Activated CD4-positive, CD25-positive, alpha-beta regulatory T cell treated with anti-CD3 and anti-CD28 coated beads, Interleukin-2, amount 50 U/mL, for 16 hours (primary cell): ENCODE data around the gene IQCB1.
A peak's percentile ranks its signal among the peaks of the same experiment; 100 is the strongest.
"Not testable (repeated sequence)": the region's sequence is repeated elsewhere in the genome, so short reads cannot be mapped to it uniquely, and the experiment has no call there.

Source experiments
- DNase-seq: peaks from one replicate; pipeline ENCODE4 v3.0.0-alpha.2; 2020; ENCODE audit warnings: low read depth, low spot score

Gene IQCB1

GRCh38 chr3:121809249-121809648 is 25.6 kb downstream of the IQCB1 start:
- no peak for DNase-seq

DNA sequence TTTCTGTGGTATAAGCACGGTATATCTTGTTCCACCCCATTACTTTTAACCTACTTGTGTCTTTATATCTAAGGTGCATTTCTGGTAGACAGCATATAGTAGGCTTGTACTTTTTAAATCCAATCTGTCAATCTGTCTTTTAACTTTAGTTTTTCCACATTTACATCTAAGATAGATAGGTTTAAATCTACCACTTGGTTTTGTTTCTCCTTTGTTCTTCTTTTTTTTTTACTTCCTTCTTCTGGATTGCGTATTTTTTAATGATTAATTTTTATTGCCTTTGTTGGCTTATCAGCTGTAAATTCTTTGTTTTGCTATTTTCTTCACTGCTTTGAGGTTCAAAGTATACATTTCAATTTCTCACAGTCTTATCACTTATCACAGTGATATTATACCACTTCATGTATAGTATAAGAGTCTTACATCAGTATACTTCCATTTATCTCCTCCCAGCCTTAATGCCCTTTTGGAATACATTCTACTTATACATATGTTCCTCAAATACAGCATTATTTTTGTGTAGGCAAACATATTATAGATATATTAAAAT is 31.0 kb downstream of the IQCB1 start:
- no peak for DNase-seq

DNA sequence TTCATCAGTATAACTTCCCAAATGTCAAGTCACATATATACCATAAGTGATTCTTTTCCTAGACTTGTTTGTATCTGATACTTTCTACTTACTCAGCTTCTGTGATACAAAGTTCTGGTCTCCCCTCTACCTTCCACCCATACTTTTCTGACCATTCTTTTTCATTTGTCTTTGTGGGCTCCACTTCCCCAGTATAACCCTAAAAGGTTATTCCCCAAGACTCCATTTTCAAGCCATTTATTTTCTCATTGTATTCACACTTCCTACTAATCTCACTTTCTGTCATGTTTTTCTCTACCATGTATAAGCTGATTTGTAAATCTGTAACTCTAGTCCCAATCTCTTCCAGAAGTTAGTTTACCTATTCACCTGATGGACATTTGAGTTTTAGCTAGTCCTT is 34.0 kb downstream of the IQCB1 start:
- DNase-seq = no peak

DNA sequence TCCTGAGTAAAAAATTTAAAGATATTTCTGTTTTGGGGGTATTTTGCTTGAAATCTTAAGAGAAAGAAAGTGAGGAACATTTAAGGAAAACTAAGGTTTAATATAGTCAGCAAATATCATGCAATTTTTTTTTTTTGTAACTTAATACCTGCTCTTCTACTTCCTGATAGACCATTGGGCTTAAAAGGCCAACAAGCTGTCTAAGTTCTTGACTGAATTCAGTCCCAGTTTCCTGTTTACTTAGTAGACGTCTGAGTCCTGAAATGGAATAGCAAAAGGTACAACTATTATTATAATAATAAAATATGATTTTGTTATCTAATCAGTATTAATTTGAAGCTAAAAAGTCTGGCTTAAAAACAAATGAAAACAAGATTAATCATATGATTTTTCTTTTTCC is 37.9 kb downstream of the IQCB1 start:
- DNase-seq = no peak

- DNase-seq = no peak
These were observed 40.4 kb downstream of the IQCB1 start for GRCh38 chr3:121794264-121794983.

DNA sequence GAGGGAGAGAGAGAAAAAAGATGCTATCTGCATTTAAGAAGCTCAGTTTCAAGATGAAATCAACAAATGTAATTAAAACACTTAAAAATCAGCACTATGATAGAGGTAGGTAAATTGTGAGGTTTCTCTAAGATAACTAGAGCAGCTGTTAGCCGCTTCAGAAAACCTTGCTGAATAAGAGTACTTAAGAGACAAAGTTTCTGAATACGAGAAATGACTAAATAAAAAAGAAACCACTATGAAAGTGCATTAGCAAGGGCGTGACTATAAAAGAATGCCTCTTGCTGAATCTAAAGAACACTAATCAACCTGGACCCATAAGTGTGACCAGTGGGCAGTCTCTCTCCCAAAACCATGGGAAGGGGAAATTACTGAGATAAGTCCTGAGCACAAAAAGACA is 41.8 kb downstream of the IQCB1 start:
- DNase-seq = no peak

- no peak for DNase-seq
These were observed 48.4 kb downstream of the IQCB1 start for GRCh38 chr3:121786485-121786884.

DNA sequence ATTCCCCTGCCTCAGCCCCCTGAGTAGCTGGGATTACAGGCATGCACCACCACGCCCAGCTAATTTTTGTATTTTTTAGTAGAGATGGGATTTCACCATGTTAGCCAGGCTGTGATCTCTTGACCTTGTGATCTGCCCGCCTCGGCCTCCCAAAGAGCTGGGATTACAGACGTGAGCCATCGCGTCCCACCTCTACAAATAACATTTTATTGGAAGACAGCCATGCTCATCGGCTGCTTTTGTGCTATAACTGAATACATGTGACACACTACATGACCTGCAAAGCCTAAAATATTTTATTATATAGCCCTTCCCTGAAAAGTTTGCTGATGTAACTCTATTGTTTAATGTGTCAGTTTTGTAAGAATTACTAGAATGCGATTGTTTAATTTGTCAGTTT is 52.1 kb downstream of the IQCB1 start:
- DNase-seq = not testable (repeated sequence)

DNA sequence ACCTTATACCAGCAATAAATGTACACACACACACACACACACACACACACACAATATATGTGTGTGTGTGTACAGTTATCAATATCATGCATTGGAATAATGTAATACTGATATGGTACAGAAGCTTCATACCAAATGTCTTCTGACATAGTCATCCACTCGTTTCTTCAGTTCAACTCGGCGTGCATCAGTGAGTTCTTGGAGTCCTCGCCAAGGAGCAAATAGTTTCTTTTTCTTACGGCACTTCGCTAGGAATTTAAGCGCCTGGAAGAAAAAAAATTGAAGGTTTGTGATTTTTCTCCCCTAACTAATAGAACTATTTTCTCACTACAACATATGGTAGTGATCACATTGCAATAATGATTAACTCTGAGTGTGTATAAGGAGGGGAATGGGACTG is 53.2 kb downstream of the IQCB1 start:
- DNase-seq = no peak

DNA sequence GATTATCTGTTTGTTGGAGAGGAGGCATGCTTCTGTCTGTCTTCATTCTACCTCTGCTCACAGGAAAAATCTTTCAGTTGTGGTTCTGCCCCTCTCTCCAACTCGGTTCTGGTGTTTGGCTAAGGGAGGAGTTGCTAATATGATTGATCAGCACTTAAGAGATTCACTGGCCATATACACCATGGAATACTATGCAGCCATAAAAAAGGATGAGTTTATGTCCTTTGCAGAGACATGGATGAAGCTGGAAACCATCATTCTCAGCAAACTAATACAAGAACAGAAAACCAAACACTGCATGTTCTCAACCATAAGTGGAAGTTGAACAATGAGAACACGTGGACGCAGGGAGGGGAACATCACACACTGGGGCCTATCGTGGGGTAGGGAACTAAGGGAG is 59.8 kb downstream of the IQCB1 start:
- not testable (repeated sequence) for DNase-seq

DNA sequence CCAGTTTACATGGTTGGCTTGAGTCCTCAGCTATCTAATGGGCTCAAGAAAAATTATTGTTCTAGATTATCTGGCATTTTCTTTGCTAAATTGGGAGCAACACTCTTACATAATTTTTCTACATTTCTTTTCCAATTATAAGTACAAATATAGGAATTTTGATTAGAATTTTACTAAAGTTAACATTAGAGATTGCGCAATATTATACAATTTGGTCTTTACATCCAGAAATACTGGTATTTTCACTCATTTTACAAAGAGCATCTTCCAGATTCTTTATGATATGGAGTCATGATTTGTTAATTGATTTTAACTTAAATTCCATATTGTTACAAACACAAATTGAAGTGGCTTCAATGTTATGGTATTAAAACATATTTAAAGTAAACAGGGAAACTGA is 65.6 kb downstream of the IQCB1 start:
- no peak for DNase-seq

- DNase-seq = no peak
These were observed 66.4 kb downstream of the IQCB1 start for GRCh38 chr3:121768452-121768851.

- DNase-seq = no peak
These were observed 75.2 kb downstream of the IQCB1 start for GRCh38 chr3:121759541-121760202.

DNA sequence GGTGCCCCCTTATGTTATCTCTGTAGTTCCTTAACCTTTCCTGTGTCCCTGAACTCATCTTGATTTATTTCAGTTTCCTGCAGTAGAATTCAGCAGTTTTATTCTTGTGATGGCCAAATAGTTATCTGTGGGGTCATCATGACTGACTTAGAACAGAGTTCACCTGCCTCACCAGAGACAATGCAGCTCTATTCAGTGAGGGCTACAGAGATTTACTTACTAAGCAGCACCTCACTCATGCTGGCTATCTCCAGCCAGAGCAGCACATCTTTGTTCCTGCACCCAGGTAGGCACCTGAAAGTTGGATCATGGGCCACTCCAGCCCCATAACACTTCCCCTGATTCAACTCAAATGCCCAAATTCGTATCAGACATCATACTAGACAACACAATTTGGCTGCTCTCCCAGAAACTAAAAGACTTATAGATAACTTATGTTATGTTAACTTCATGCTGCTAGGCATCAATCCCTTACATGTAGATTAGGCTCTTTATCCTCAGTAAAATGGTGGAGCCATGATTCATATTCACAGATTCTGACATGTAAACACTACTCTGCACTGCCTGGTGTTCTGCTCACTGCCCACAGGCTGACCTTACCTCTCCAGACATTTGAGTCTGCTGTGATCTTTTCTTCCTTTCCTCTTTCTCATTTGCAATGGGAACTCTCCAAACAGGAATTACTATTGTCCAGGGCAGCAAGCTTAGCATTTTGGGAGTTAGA is 76.0 kb downstream of the IQCB1 start:
- no peak for DNase-seq

- no peak for DNase-seq
These were observed 76.9 kb downstream of the IQCB1 start for GRCh38 chr3:121757812-121758545.

DNA sequence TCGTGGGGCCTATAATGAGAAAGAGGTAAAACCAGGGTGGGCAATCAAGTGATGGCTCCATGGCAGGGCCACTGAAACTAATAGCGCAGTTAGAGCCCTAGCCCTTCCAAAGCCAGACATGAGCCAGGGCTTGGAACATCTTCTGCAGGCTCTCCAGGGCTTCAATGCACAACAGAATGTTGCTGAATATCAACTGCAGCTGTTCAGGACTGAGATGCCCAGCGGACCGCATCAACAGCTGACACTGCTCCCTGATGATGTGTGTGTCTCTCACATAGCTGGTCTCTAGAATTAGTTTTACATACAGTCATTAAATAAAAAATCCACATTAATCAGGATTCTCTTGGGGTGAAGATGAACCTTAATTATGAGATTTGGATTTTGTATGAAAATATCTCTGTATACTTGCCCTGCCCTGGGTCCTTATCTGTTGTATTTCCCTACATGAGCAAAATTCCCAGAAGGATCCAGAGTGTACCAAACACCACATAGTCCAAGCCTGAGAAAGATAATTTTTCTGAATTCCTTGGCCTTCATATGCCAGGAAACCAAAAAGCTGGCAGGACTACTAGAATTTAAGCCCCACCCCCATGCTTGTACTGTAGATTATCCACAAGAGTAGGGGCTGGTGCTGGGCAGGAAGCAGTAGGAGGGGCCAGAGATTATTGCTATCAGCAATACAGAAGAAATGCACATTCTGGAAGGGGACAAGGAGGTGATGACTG is 77.6 kb downstream of the IQCB1 start:
- no peak for DNase-seq

DNA sequence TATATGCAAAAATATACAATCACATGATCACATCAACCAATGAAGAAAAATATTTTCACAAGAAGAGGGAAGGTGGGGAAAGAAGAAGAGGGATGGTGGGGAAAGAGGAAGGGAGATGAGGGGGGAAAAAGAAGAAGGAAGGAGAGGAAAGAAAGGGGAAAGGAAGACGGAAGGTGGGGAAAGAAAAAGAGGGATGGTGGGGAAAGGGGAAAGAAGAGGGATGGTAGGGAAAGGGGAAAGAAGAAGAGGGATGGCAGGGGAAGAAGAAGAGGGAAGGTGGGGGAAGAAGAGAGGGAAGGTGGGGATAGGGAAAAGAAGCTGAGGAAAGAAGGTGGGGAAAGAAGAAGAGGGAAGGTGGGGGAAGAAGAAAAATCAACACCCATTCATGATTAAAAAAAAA is 82.1 kb downstream of the IQCB1 start:
- DNase-seq = no peak

GRCh38 chr3:121752261-121752660 is 82.6 kb downstream of the IQCB1 start:
- no peak for DNase-seq

DNA sequence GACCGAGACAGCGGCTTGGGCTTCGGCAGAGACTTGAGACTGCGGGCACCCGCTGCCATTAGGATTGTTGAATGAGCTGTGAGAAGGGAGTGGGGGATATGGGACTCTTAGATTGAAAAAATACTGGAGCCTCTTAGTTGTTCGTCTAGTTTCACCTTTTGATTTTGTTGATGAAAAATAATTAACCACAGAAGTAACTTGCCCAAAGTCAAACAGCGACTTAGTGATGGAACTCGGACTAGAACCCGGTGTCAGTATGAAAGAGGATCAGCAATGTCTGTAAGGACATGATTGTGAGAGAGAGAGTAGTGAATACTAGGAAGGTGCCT is 84.8 kb downstream of the IQCB1 start:
- DNase-seq = no peak

DNA sequence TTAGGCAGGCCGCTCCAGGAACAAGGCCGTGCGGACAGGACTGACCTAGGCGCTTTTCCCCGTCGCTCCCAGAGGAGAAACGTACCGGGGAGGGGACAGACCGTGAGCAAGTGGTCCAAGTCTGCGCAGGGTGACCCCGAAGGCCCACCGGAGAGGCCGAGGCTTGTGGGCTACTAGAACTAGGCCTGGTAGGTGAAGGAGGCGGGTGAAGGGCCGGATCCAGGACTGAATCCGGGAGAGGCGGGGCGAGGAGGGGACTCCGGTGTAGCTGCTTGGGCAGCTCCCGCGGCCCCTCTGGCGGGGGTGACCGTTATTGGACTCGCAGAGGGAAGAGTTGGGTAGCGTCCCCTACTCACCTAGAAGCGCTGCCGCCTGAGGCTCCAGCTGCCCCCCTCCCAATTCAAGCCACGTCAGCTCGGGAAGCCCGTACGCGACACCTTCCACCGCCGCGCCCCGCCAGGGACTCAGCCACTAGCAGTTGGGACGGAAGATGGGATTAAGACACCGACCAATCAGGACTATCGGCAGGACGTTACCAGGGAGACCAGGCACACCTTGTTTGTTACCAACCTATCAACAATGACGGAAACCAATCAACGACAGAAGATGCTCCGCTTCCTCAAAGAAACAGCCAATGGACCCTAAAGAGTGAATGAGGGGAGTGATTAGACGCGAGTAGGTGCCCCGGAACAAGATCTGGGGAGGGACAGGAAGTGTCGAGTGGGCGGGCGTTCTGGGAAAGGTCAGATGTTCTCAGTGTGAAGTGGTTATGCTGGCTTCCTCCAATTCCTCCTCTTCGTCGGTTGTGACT is 85.4 kb downstream of the IQCB1 start, which contains the start of gene GOLGB1:
Gene GOLGB1 (minus strand): TSS at position 466 of the 811 bp plus-strand sequence. CDS start 18,770 bp downstream, outside the sequence.
- DNase-seq = peak; percentile 91
